ENCODE measurements around the gene GRP. TPM values are rescaled to one million over a fixed set of nuclear protein-coding genes. Genes with fewer than 3 reads are reported as not detected.

GRP gene
- total and polyA plus RNA-seq, 2 donors (not counting 3 experiments of a cell fraction or from before 2014, with no cell fraction given): not detected

- Histone ChIP-seq H3K27ac (ENCODE audit: insufficient read depth, low read depth, low read length) (no peak overlapping the region), H4K20me1 (replicated peaks; ENCODE audit: control insufficient read depth, extremely low read depth, insufficient read depth, low read length) (no peaks in the 10 kb centered on the region), H3K4me2 (ENCODE audit: insufficient read depth, low read length) (no peak overlapping the region), H3K4me3 (replicated peaks in 1 of 3; ENCODE audit: insufficient read depth in 1 of 3, low read depth in 1 of 3, low read length in 3 of 3) (no peak overlapping the region), H3K79me2 (ENCODE audit: control insufficient read depth, insufficient read depth, low read length) (no peaks in the 10 kb centered on the region), H3K27me3 (ENCODE audit: control insufficient read depth in 2 of 2, insufficient read depth in 2 of 2, low read length in 2 of 2) (no peaks in the 10 kb centered on the region), H3K9me1 (replicated peaks; ENCODE audit: control insufficient read depth, extremely low read depth, insufficient read depth, low read length) (no peaks in the 10 kb centered on the region), H3K9me3 (replicated peaks; ENCODE audit: control insufficient read depth, insufficient read depth, low read length) (no peaks in the 10 kb centered on the region), H3K36me3 (ENCODE audit: control insufficient read depth in 2 of 2, extremely low read depth in 1 of 2, insufficient read depth in 2 of 2, low read length in 2 of 2) (no peaks in the 10 kb centered on the region), H2AFZ (ENCODE audit: low read depth, low read length) (no peak overlapping the region), H3K4me1 (ENCODE audit: control insufficient read depth, extremely low read depth, insufficient read depth, low read length) (no peaks in the 10 kb centered on the region), H3K9ac (replicated peaks; ENCODE audit: extremely low read depth, insufficient read depth, low read length) (no peak overlapping the region)
- no TSS peak for BruUV-seq (replicated peaks)
- FAIRE-seq (no peak), DNase-seq (ENCODE audit: low read depth, low spot score) (no peak)
- ChIA-PET POLR2A (interaction anchor here (0.6 kb wide), 1 partner anchor 170 kb away, joined by 3 read pairs; no protein-coding TSS in a partner anchor), CTCF (interaction anchor here (1.3 kb wide), 1 partner anchor 11 kb away, joined by 3 read pairs; no protein-coding TSS in a partner anchor)
- dilution Hi-C loops (cut with MboI; ENCODE audit: extremely low pct_ligation_motif_present, low sequenced_read_pairs): no loop called here
- no peak for TF ChIP-seq POLR2A (IDR thresholded peaks at IDR 0.05; ENCODE audit: low read depth, low read length)
- TF ChIP-seq, protein P1, sequence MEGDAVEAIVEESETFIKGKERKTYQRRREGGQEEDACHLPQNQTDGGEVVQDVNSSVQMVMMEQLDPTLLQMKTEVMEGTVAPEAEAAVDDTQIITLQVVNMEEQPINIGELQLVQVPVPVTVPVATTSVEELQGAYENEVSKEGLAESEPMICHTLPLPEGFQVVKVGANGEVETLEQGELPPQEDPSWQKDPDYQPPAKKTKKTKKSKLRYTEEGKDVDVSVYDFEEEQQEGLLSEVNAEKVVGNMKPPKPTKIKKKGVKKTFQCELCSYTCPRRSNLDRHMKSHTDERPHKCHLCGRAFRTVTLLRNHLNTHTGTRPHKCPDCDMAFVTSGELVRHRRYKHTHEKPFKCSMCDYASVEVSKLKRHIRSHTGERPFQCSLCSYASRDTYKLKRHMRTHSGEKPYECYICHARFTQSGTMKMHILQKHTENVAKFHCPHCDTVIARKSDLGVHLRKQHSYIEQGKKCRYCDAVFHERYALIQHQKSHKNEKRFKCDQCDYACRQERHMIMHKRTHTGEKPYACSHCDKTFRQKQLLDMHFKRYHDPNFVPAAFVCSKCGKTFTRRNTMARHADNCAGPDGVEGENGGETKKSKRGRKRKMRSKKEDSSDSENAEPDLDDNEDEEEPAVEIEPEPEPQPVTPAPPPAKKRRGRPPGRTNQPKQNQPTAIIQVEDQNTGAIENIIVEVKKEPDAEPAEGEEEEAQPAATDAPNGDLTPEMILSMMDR (IDR thresholded peaks at IDR 0.05; ENCODE audit: extremely low read depth in 1 of 2, insufficient read depth in 1 of 2, low read depth in 1 of 2, low read length in 2 of 2): no peak
- TF ChIP-seq MAX (IDR thresholded peaks at IDR 0.05; ENCODE audit: insufficient read depth, insufficient read length): no peak
- TF ChIP-seq JUN (IDR thresholded peaks at IDR 0.05; ENCODE audit: borderline replicate concordance, insufficient read depth, insufficient read length, low read depth): no peak
- no peak for TF ChIP-seq FOS (IDR thresholded peaks at IDR 0.05; ENCODE audit: borderline replicate concordance, insufficient read depth, low read length)
- no peak for TF ChIP-seq EZH2 (IDR thresholded peaks at IDR 0.05; ENCODE audit: borderline replicate concordance, low read depth, low read length, severe bottlenecking)
- no peak for TF ChIP-seq POLR2AphosphoS5 (IDR thresholded peaks at IDR 0.05; ENCODE audit: insufficient read depth, low read depth, low read length)
- no peak for TF ChIP-seq MYC (IDR thresholded peaks at IDR 0.05; ENCODE audit: low read depth, low read length)
- no peak for TF ChIP-seq GATA2 (IDR thresholded peaks at IDR 0.05; ENCODE audit: insufficient read depth, insufficient read length, low read depth, low read length)
- intact Hi-C loops (cut with micrococcal nuclease): no loop called here
These were observed 37.3 kb upstream of the GRP start for GRCh38 chr18:59182673-59183072.
